IPS DF 4.7 (cell line): ENCODE results near the gene KRT75.
A peak's percentile ranks its signal among the peaks of the same experiment; 100 is the strongest.

Experiments used
- DNase-seq: peaks from one replicate; pipeline ENCODE4 v3.0.0-alpha.2; 2013; ENCODE audit warnings: low spot score; ENCODE audit errors: extremely low read depth

Gene KRT75

GRCh38 chr12:52394836-52395405 lies 39.2 kb downstream of the KRT75 start:
- no peak for DNase-seq

GRCh38 chr12:52392465-52393007 lies 41.6 kb downstream of the KRT75 start:
- DNase-seq = no peak

- no peak for DNase-seq
These were observed 42.6 kb downstream of the KRT75 start for GRCh38 chr12:52391618-52392002.

- DNase-seq = peak; percentile 49
These were observed 43.2 kb downstream of the KRT75 start for GRCh38 chr12:52390739-52391617.

- no peak for DNase-seq
These were observed 44.6 kb downstream of the KRT75 start for GRCh38 chr12:52389313-52390207.

GRCh38 chr12:52387859-52388258 lies 46.3 kb downstream of the KRT75 start:
- DNase-seq = no peak

- no peak for DNase-seq
These were observed 48.9 kb downstream of the KRT75 start, which contains the start of gene KRT84 for GRCh38 chr12:52385226-52385702. KRT84 (minus strand) TSS chr12:52385652; CDS start chr12:52385585, 67 bp downstream.

- no peak for DNase-seq
These were observed 50.8 kb downstream of the KRT75 start for GRCh38 chr12:52383331-52383730.

GRCh38 chr12:52382854-52383253 lies 51.3 kb downstream of the KRT75 start:
- no peak for DNase-seq

GRCh38 chr12:52381206-52381605 lies 53.0 kb downstream of the KRT75 start:
- no peak for DNase-seq

- DNase-seq = no peak
These were observed 53.9 kb downstream of the KRT75 start for GRCh38 chr12:52380271-52380694.

- DNase-seq = no peak
These were observed 54.6 kb downstream of the KRT75 start for GRCh38 chr12:52379536-52379935.

GRCh38 chr12:52378091-52378490 lies 56.1 kb downstream of the KRT75 start:
- no peak for DNase-seq

- DNase-seq = no peak
These were observed 56.9 kb downstream of the KRT75 start for GRCh38 chr12:52377266-52377665.
